CD4-positive, alpha-beta memory T cell (primary cell): ENCODE measurements around the gene ABCB10. TPM values are rescaled to one million over a fixed set of nuclear protein-coding genes. Genes with fewer than 3 reads are reported as not detected.
A peak's percentile ranks its signal among the peaks of the same experiment; 100 is the strongest.

Experiments
- CTCF ChIA-PET: fragments of 350-600 bp; sonication (Branson Sonifier 250); formaldehyde crosslinking; loops from one replicate; lab custom pipeline; 2021; ENCODE audit warnings: inconsistent platforms; ENCODE audit not compliant: partially characterized antibody; lab: Charles Lee
- POLR2A ChIA-PET: fragments of 350-600 bp; sonication (Branson Sonifier 250); formaldehyde crosslinking; loops from one replicate; lab custom pipeline; 2021; ENCODE audit not compliant: partially characterized antibody; lab: Charles Lee
- DNase-seq, 5 donors: peaks; one replicate each; pipeline versions ENCODE4 v3.0.0 to v3.0.0-alpha.2; 2020 to 2022; ENCODE audit warnings: mixed read lengths in 1 of 5
- H3K27ac ChIP-seq: one replicate; pipeline ENCODE4 v1.7.0; 2013; ENCODE audit warnings: low read depth, low read length
- H3K27me3 ChIP-seq: 2 replicates; pipeline ENCODE4 v1.7.0; 2013; ENCODE audit warnings: mild to moderate bottlenecking, low read length, moderate library complexity; ENCODE audit not compliant: insufficient read depth
- H3K36me3 ChIP-seq: 2 replicates; pipeline ENCODE4 v1.7.0; 2013; ENCODE audit warnings: mild to moderate bottlenecking, low read length, moderate library complexity; ENCODE audit not compliant: insufficient read depth
- H3K4me1 ChIP-seq: 2 replicates; pipeline ENCODE4 v1.7.0; 2013; ENCODE audit warnings: mild to moderate bottlenecking, low read length, moderate library complexity; ENCODE audit not compliant: insufficient read depth
- H3K4me3 ChIP-seq, 2 donors: one replicate each; pipeline ENCODE4 v1.7.0; 2013; ENCODE audit warnings: low read length in 2 of 2, mild to moderate bottlenecking in 1 of 2
- H3K9me3 ChIP-seq, 2 donors: one replicate each; pipeline ENCODE4 v1.7.0; 2013; ENCODE audit warnings: low read length in 2 of 2, control low read depth in 1 of 2; ENCODE audit not compliant: control insufficient read depth in 1 of 2
- H3K27ac Mint-ChIP-seq, 7 donors: one replicate each; pipeline ENCODE4 v1.8.0; 2020 to 2021; ENCODE audit warnings: mixed read lengths in 7 of 7, mild to moderate bottlenecking in 6 of 7, inconsistent platforms in 3 of 7, moderate library complexity in 3 of 7
- H3K27me3 Mint-ChIP-seq, 2 donors: one replicate each; pipeline ENCODE4 v1.8.0; 2020 to 2021; ENCODE audit warnings: mixed read lengths in 2 of 2
- H3K36me3 Mint-ChIP-seq, 2 donors: one replicate each; pipeline ENCODE4 v1.8.0; 2020 to 2021; ENCODE audit warnings: mixed read lengths in 2 of 2, inconsistent platforms in 1 of 2, mild to moderate bottlenecking in 1 of 2
- H3K4me1 Mint-ChIP-seq, 4 donors: one replicate each; pipeline ENCODE4 v1.8.0; 2020 to 2021; ENCODE audit warnings: mixed read lengths in 4 of 4, mild to moderate bottlenecking in 1 of 4
- H3K4me3 Mint-ChIP-seq, 8 donors: one replicate each; pipeline ENCODE4 v1.8.0; 2020 to 2021; ENCODE audit warnings: mixed read lengths in 8 of 8, mild to moderate bottlenecking in 7 of 8, moderate library complexity in 6 of 8, inconsistent platforms in 3 of 8
- H3K9me3 Mint-ChIP-seq, 8 donors: one replicate each; pipeline ENCODE4 v1.8.0; 2020 to 2021; ENCODE audit warnings: mixed read lengths in 8 of 8, mild to moderate bottlenecking in 5 of 8, inconsistent platforms in 3 of 8, moderate library complexity in 1 of 8
- intact Hi-C: fragments of 100-400 bp; cut with micrococcal nuclease; formaldehyde crosslinking; loops from one replicate; pipeline ENCODE4 v1.15.1; 2023
- polyA plus RNA-seq, 2 donors: library from polyadenylated mRNA; unstranded; fragments of 300-500 nt; fragmentation: Illumina TruSeq; gene quantifications; one replicate each; pipeline ENCODE4 v1.2.3, GENCODE V29; 2021
- total RNA-seq, 2 experiments: library from RNA; stranded (reverse); gene quantifications; one replicate each; pipeline ENCODE4 v1.2.3, GENCODE V29; 2021

Gene ABCB10
- total and polyA plus RNA-seq, 4 experiments from 2014 or later: 10.0 to 20.2 (median 15.7) TPM

- H3K9me3 ChIP-seq: no peaks in the 10 kb centered on the region
- POLR2A ChIA-PET: no interaction called here
- peaks cover 0 to 2% (median 0%) of the 10 kb centered on the region in 4 donors for H3K4me1 Mint-ChIP-seq
- no peak for DNase-seq
- CTCF ChIA-PET: interaction anchor here (0.8 to 1.0 kb wide), 2 partner anchors 17 to 21 kb away, joined by 3 read pairs; no protein-coding TSS in a partner anchor
- no peak overlapping the region for H3K4me3 Mint-ChIP-seq
- H3K27me3 Mint-ChIP-seq: peaks cover 2 to 3% of the 10 kb centered on the region in 2 donors
- H3K4me3 ChIP-seq: no peak overlapping the region
- no peaks in the 10 kb centered on the region for H3K27me3 ChIP-seq
- H3K27ac Mint-ChIP-seq: no peak overlapping the region
- H3K9me3 Mint-ChIP-seq: no peaks in the 10 kb centered on the region
- no peaks in the 10 kb centered on the region for H3K36me3 ChIP-seq
- intact Hi-C loops: no loop called here
- no peaks in the 10 kb centered on the region for H3K4me1 ChIP-seq
- H3K36me3 Mint-ChIP-seq: no peaks in the 10 kb centered on the region
- no peak overlapping the region for H3K27ac ChIP-seq
Measured at GRCh38 chr1:229582011-229582694, 23.6 kb upstream of the ABCB10 start.

- Mint-ChIP-seq H3K36me3 (no peaks in the 10 kb centered on the region), H3K27me3 (peaks cover 2 to 3% of the 10 kb centered on the region in 2 donors), H3K27ac (no peak overlapping the region), H3K4me3 (no peak overlapping the region), H3K9me3 (no peaks in the 10 kb centered on the region), H3K4me1 (peaks cover 0 to 2% (median 0%) of the 10 kb centered on the region in 4 donors)
- DNase-seq: no peak
- intact Hi-C loops: no loop called here
- Histone ChIP-seq H3K4me3 (no peak overlapping the region), H3K4me1 (no peaks in the 10 kb centered on the region), H3K36me3 (no peaks in the 10 kb centered on the region), H3K27me3 (no peaks in the 10 kb centered on the region), H3K9me3 (no peaks in the 10 kb centered on the region), H3K27ac (no peak overlapping the region)
- CTCF ChIA-PET: no interaction called here
- POLR2A ChIA-PET: no interaction called here
Measured at GRCh38 chr1:229581485-229581884, 23.0 kb upstream of the ABCB10 start.

- no peak overlapping the region for H3K4me3 ChIP-seq
- H3K4me1 ChIP-seq: no peaks in the 10 kb centered on the region
- peak overlapping the region in 1 of 7 donors; percentile 60 for H3K27ac Mint-ChIP-seq
- DNase-seq: no peak
- no peaks in the 10 kb centered on the region for H3K36me3 ChIP-seq
- H3K27me3 Mint-ChIP-seq: peaks cover 3 to 5% of the 10 kb centered on the region in 2 donors
- ChIA-PET CTCF (no interaction called here), POLR2A (no interaction called here)
- H3K27me3 ChIP-seq: no peaks in the 10 kb centered on the region
- no peaks in the 10 kb centered on the region for H3K9me3 Mint-ChIP-seq
- H3K9me3 ChIP-seq: no peaks in the 10 kb centered on the region
- H3K27ac ChIP-seq: no peak overlapping the region
- intact Hi-C loops: no loop called here
- H3K4me1 Mint-ChIP-seq: no peaks in the 10 kb centered on the region
- H3K36me3 Mint-ChIP-seq: no peaks in the 10 kb centered on the region
- no peak overlapping the region for H3K4me3 Mint-ChIP-seq
Measured at GRCh38 chr1:229579059-229579673, 20.7 kb upstream of the ABCB10 start.

- H3K27me3 ChIP-seq: no peaks in the 10 kb centered on the region
- no peak overlapping the region for H3K27ac ChIP-seq
- intact Hi-C loops: no loop called here
- H3K9me3 Mint-ChIP-seq: no peaks in the 10 kb centered on the region
- POLR2A ChIA-PET: no interaction called here
- H3K36me3 ChIP-seq: no peaks in the 10 kb centered on the region
- DNase-seq: no peak
- no peaks in the 10 kb centered on the region for H3K4me1 ChIP-seq
- H3K9me3 ChIP-seq: no peaks in the 10 kb centered on the region
- CTCF ChIA-PET: no interaction called here
- H3K4me1 Mint-ChIP-seq: no peaks in the 10 kb centered on the region
- peaks cover 3 to 8% of the 10 kb centered on the region in 2 donors for H3K27me3 Mint-ChIP-seq
- H3K4me3 ChIP-seq: no peak overlapping the region
- no peaks in the 10 kb centered on the region for H3K36me3 Mint-ChIP-seq
- H3K4me3 Mint-ChIP-seq: no peak overlapping the region
- H3K27ac Mint-ChIP-seq: no peak overlapping the region
Measured at GRCh38 chr1:229578168-229579058, 19.9 kb upstream of the ABCB10 start.

GRCh38 chr1:229574679-229575442 lies 16.4 kb upstream of the ABCB10 start:
- H3K36me3 Mint-ChIP-seq: no peaks in the 10 kb centered on the region
- no peaks in the 10 kb centered on the region for H3K4me1 ChIP-seq
- no peak overlapping the region for H3K27ac ChIP-seq
- no peaks in the 10 kb centered on the region for H3K36me3 ChIP-seq
- no peaks in the 10 kb centered on the region for H3K4me1 Mint-ChIP-seq
- no peaks in the 10 kb centered on the region for H3K9me3 Mint-ChIP-seq
- CTCF ChIA-PET: no interaction called here
- H3K4me3 Mint-ChIP-seq: no peak overlapping the region
- POLR2A ChIA-PET: no interaction called here
- H3K27me3 Mint-ChIP-seq: peaks cover 3 to 7% of the 10 kb centered on the region in 2 donors
- no peak for DNase-seq
- H3K4me3 ChIP-seq: no peak overlapping the region
- no peaks in the 10 kb centered on the region for H3K27me3 ChIP-seq
- peak overlapping the region in 1 of 7 donors; percentile 36 for H3K27ac Mint-ChIP-seq
- no peaks in the 10 kb centered on the region for H3K9me3 ChIP-seq
- intact Hi-C loops: no loop called here

- no peaks in the 10 kb centered on the region for H3K36me3 ChIP-seq
- Mint-ChIP-seq H3K36me3 (no peaks in the 10 kb centered on the region), H3K4me1 (no peaks in the 10 kb centered on the region), H3K27me3 (peaks cover 0 to 7% of the 10 kb centered on the region in 2 donors), H3K27ac (no peak overlapping the region), H3K4me3 (no peak overlapping the region), H3K9me3 (no peaks in the 10 kb centered on the region)
- DNase-seq: no peak
- H3K4me1 ChIP-seq: no peaks in the 10 kb centered on the region
- intact Hi-C loops: no loop called here
- H3K4me3 ChIP-seq: no peak overlapping the region
- no peak overlapping the region for H3K27ac ChIP-seq
- ChIA-PET CTCF (no interaction called here), POLR2A (no interaction called here)
- H3K9me3 ChIP-seq: no peaks in the 10 kb centered on the region
- no peaks in the 10 kb centered on the region for H3K27me3 ChIP-seq
Measured at GRCh38 chr1:229572286-229572685, 13.8 kb upstream of the ABCB10 start.
